ENCODE data around the gene SOX18.

The SOX18 gene

DNA sequence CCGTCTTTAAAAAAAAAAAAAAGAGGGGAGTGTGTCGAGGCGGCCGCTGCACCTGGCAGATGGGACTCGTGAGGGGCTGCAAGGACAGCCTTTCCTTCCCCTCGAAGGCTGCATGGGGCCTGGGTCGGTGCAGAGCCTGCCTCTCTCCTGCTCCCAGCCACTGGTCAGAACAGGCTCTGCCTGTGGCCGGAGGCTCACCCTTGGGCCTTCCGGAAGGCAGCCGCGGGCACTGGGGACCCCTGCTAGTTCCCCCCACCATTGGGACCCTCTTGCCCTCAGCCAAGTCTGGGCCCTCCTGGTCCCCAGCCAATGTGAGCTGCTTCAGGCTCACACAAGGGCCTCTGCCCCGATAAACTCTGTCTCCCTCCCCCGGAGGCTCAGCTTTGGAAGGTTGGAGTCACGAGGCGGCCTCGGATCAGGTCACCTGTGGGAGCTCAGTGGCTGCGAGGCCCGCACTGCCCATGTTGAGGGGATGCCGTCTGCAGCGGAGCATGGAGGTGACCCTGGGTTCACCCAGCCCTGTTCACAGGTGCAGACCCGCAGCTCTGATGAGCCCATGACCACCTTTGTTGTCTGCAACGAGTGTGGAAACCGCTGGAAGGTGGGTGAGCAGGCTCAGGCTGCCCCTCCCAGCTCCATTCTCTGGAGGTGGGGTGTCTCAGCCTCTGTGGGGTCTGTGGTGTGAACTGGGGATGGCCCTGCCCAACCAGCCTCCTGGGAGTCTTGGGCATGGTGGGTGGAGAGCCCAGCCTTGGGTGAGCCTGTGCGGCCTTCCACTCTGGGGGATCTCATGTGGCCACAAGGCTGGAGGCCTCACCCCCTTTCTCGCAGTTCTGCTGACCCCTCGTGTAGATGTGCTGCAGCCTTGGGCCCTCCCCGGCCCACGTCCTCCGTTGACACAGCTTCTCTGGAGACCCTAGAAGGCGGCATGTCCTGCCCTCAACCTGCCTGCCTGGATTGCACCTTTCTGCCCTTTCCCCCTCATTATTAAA lies 22.2 kb upstream of the SOX18 start:
- H3K4me1 ChIP-seq, result peaks cover 0 to 10% (median 6%) of the 10 kb centered on the region in 4 donors
- H3K27me3 ChIP-seq, result no peaks in the 10 kb centered on the region
- intact Hi-C loops (cut with DNase I; ENCODE audit: low total_unique reads), result no loop called here
- no peak for DNase-seq
- no peak overlapping the region for H3K4me3 ChIP-seq
- H3K27ac ChIP-seq, result no peak overlapping the region
- no peaks in the 10 kb centered on the region for H3K9me3 ChIP-seq
- H3K36me3 ChIP-seq, result peaks cover 0 to 63% (median 30%) of the 10 kb centered on the region in 3 donors
- TF ChIP-seq CTCF (IDR thresholded peaks at IDR 0.05), result no peak

DNA sequence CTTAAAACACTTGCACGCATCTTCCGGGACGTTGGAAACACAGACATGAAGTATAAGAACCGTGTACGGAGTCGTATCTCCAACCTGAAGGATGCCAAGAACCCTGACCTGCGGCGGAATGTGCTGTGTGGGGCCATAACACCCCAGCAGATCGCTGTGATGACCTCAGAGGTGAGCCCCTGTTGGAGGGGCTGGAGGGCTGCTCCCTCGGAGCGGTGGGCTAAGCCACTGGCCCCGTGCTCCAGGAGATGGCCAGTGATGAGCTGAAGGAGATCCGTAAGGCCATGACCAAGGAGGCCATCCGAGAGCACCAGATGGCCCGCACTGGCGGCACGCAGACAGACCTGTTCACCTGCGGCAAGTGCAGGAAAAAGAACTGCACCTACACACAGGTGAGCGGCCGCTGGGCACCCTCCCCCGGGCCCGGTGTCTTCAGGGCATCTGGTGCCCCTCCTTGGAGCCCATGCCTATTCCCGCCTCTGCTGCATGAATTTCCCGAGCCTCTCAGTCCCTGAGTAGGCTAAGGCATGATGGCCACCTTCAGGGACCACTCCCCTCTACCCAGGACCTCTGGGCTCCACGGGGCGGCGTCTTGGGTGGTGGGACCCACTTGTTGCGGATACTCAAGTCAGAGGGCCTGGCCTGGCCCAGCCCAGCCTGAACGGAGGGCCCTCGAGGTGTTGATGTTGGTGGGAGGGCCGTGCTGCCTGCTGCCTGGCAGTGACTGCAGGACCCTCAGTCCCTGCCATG lies 21.0 kb upstream of the SOX18 start:
- H3K4me1 ChIP-seq, result peaks cover 0 to 12% (median 5%) of the 10 kb centered on the region in 4 donors
- H3K36me3 ChIP-seq, result peaks cover 0 to 63% (median 30%) of the 10 kb centered on the region in 3 donors
- intact Hi-C loops (cut with DNase I; ENCODE audit: low total_unique reads), result no loop called here
- H3K4me3 ChIP-seq, result no peak overlapping the region
- no peak overlapping the region for H3K27ac ChIP-seq
- TF ChIP-seq CTCF (IDR thresholded peaks at IDR 0.05), result no peak
- no peaks in the 10 kb centered on the region for H3K27me3 ChIP-seq
- no peak for DNase-seq
- H3K9me3 ChIP-seq, result no peaks in the 10 kb centered on the region

GRCh38 chr20:64069614-64070243 lies 20.3 kb upstream of the SOX18 start:
- intact Hi-C loops (cut with DNase I; ENCODE audit: low total_unique reads), result no loop called here
- H3K4me1 ChIP-seq, result peaks cover 0 to 12% (median 8%) of the 10 kb centered on the region in 4 donors
- peak; percentile 35 to 56 for TF ChIP-seq CTCF (IDR thresholded peaks at IDR 0.05)
- no peak overlapping the region for H3K27ac ChIP-seq
- H3K36me3 ChIP-seq, result peaks cover 0 to 59% (median 23%) of the 10 kb centered on the region in 3 donors
- no peaks in the 10 kb centered on the region for H3K9me3 ChIP-seq
- no peaks in the 10 kb centered on the region for H3K27me3 ChIP-seq
- H3K4me3 ChIP-seq, result no peak overlapping the region
- DNase-seq, result no peak

GRCh38 chr20:64069209-64069613 lies 19.8 kb upstream of the SOX18 start:
- Histone ChIP-seq H3K9me3 (no peaks in the 10 kb centered on the region), H3K4me1 (peaks cover 0 to 17% (median 13%) of the 10 kb centered on the region in 4 donors), H3K27me3 (no peaks in the 10 kb centered on the region), H3K36me3 (peaks cover 0 to 54% (median 18%) of the 10 kb centered on the region in 3 donors), H3K4me3 (no peak overlapping the region), H3K27ac (no peak overlapping the region)
- intact Hi-C loops (cut with DNase I; ENCODE audit: low total_unique reads), result no loop called here
- DNase-seq, result no peak
- no peak for TF ChIP-seq CTCF (IDR thresholded peaks at IDR 0.05)

GRCh38 chr20:64068386-64069208 lies 19.2 kb upstream of the SOX18 start:
- DNase-seq, result no peak
- no peak for TF ChIP-seq CTCF (IDR thresholded peaks at IDR 0.05)
- Histone ChIP-seq H3K4me1 (peaks cover 0 to 24% (median 18%) of the 10 kb centered on the region in 4 donors), H3K27me3 (no peaks in the 10 kb centered on the region), H3K9me3 (no peaks in the 10 kb centered on the region), H3K36me3 (peaks cover 0 to 48% (median 12%) of the 10 kb centered on the region in 3 donors), H3K4me3 (no peak overlapping the region), H3K27ac (no peak overlapping the region)
- intact Hi-C loops (cut with DNase I; ENCODE audit: low total_unique reads), result no loop called here
